A673 (cell line): ENCODE measurements around the gene CNTLN.

Experiments used
- EZH2 ChIP-seq: fragments of 200-600 bp; sonication (generic); IDR thresholded peaks from 2 replicates; pipeline ENCODE4 v1.6.1; 2017; ENCODE audit warnings: borderline replicate concordance, low read depth, mild to moderate bottlenecking, mixed read lengths, antibody characterized with exemption, low read length; ENCODE audit not compliant: poor library complexity, severe bottlenecking
- TF ChIP-seq, protein P1 (sequence below): fragments of 300-800, 200-600 bp; sonication (generic); conservative IDR thresholded peaks from 2 replicates; pipeline ENCODE4 v1.5.1; 2017; ENCODE audit warnings: low read depth, mild to moderate bottlenecking, antibody characterized with exemption, low read length, moderate library complexity, mixed read lengths

GRCh38 chr9:17403539-17403938 lies 268.7 kb downstream of the CNTLN start:
- TF ChIP-seq, protein P1, sequence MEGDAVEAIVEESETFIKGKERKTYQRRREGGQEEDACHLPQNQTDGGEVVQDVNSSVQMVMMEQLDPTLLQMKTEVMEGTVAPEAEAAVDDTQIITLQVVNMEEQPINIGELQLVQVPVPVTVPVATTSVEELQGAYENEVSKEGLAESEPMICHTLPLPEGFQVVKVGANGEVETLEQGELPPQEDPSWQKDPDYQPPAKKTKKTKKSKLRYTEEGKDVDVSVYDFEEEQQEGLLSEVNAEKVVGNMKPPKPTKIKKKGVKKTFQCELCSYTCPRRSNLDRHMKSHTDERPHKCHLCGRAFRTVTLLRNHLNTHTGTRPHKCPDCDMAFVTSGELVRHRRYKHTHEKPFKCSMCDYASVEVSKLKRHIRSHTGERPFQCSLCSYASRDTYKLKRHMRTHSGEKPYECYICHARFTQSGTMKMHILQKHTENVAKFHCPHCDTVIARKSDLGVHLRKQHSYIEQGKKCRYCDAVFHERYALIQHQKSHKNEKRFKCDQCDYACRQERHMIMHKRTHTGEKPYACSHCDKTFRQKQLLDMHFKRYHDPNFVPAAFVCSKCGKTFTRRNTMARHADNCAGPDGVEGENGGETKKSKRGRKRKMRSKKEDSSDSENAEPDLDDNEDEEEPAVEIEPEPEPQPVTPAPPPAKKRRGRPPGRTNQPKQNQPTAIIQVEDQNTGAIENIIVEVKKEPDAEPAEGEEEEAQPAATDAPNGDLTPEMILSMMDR, result no peak
- TF ChIP-seq EZH2, result no peak
